K562 (cell line): ENCODE results near the gene MITF. TPM values are rescaled to one million over a fixed set of nuclear protein-coding genes. Genes with fewer than 3 reads are reported as not detected.
A peak's percentile ranks its signal among the peaks of the same experiment; 100 is the strongest.

Experiments used
- ADNP ChIP-seq: fragments of 200-800 bp; sonication (Bioruptor generic); IDR thresholded peaks from 2 replicates; pipeline ENCODE4 v1.6.1; 2016; ENCODE audit warnings: missing genetic modification characterization, missing compliant biosample characterization
- CBFA2T2 ChIP-seq: fragments of 450-650 bp; conservative IDR thresholded peaks from 2 replicates; pipeline ENCODE4 v1.6.1; 2017; ENCODE audit warnings: mild to moderate bottlenecking
- FOXA1 ChIP-seq: fragments of 450-650 bp; IDR thresholded peaks from 2 replicates; pipeline ENCODE4 v1.6.1; 2016; ENCODE audit warnings: mild to moderate bottlenecking, borderline replicate concordance
- FOXK2 ChIP-seq, 2 experiments: fragments of 450-650 bp; IDR thresholded peaks in 1 of 2; conservative IDR thresholded peaks in 1 of 2; 2 replicates each; pipeline ENCODE4 v1.6.1; 2016; ENCODE audit warnings: low read depth in 2 of 2, mild to moderate bottlenecking in 1 of 2
- JUND ChIP-seq, 2 experiments: IDR thresholded peaks; 2 replicates in 1 of 2; 3 replicates in 1 of 2; pipeline ENCODE4 v1.6.1; 2011; ENCODE audit warnings: borderline replicate concordance in 2 of 2, low read depth in 2 of 2, low read length in 2 of 2, improper control_type of control experiment in 1 of 2, missing biosample characterization in 1 of 2, missing genetic modification characterization in 1 of 2, missing genetic modification reagents in 1 of 2
- MEIS2 ChIP-seq: fragments of 450-650 bp; IDR thresholded peaks from 2 replicates; pipeline ENCODE4 v1.6.1; 2014; ENCODE audit warnings: mild to moderate bottlenecking; ENCODE audit not compliant: partially characterized antibody
- SMARCE1 ChIP-seq: fragments of 450-650 bp; IDR thresholded peaks from 2 replicates; pipeline ENCODE4 v1.7.1; 2016; ENCODE audit warnings: mild to moderate bottlenecking
- SOX6 ChIP-seq: fragments of 450-650 bp; IDR thresholded peaks from 2 replicates; pipeline ENCODE4 v1.6.1; 2014; ENCODE audit warnings: mild to moderate bottlenecking
- TFE3 ChIP-seq: fragments of 450-650 bp; formaldehyde crosslinking; IDR thresholded peaks from 2 replicates; pipeline ENCODE4 v1.4.0; 2020; ENCODE audit warnings: mild to moderate bottlenecking, mixed read lengths
- TOE1 ChIP-seq, 2 experiments: fragments of 450-650 bp in 1 of 2; sonication (generic) in 1 of 2; formaldehyde crosslinking in 1 of 2; IDR thresholded peaks; 2 replicates each; pipeline versions ENCODE4 v1.7.1 to v1.8.0; 2016 to 2022; ENCODE audit warnings: borderline replicate concordance in 2 of 2, mild to moderate bottlenecking in 2 of 2, antibody characterized with exemption in 1 of 2, inconsistent platforms in 1 of 2, low read depth in 1 of 2, missing genetic modification reagents in 1 of 2, moderate library complexity in 1 of 2
- ZBTB40 ChIP-seq, 2 experiments: fragments of 450-650 bp in 1 of 2; sonication (generic) in 1 of 2; formaldehyde crosslinking in 1 of 2; IDR thresholded peaks; 2 replicates each; pipeline versions ENCODE4 v1.7.1 to v1.9.0; 2016 to 2022; ENCODE audit warnings: inconsistent platforms in 1 of 2, mild to moderate bottlenecking in 1 of 2, missing genetic modification reagents in 1 of 2
- polyA plus RNA-seq, 8 experiments: library from polyadenylated mRNA; depleted of rRNA in 4 of 8; stranded (reverse) in 5 of 8; unstranded in 3 of 8; fragments of >200 nt; fragmentation: Nextera tagmentation in 2 of 8; fragmentation: Illumina TruSeq in 1 of 8; extraction: Ambion mirVana in 2 of 8; extraction: Trizol in 1 of 8; gene quantifications; 2 replicates each; pipeline versions ENCODE4 v1.2.1 to v1.2.3, GENCODE V29; 2011 to 2014; ENCODE audit warnings: inconsistent platforms in 1 of 8, missing spikeins in 1 of 8
- total RNA-seq, 7 experiments: library from RNA; depleted of rRNA in 6 of 7; stranded (reverse); fragments of >200 nt in 6 of 7; fragmentation: Illumina TruSeq in 2 of 7; extraction: Trizol in 2 of 7; gene quantifications; 2 replicates each; pipeline versions ENCODE4 v1.2.1 to v1.2.3, GENCODE V29; 2011 to 2021; ENCODE audit warnings: low replicate concordance in 1 of 7
- TF ChIP-seq, protein P1 (sequence below), 2 experiments: fragments of 450-650 bp in 1 of 2; sonication (generic) in 1 of 2; formaldehyde crosslinking in 1 of 2; IDR thresholded peaks in 1 of 2; conservative IDR thresholded peaks in 1 of 2; 2 replicates each; pipeline versions ENCODE4 v1.6.1 to v1.8.1; 2016 to 2023; ENCODE audit warnings: mild to moderate bottlenecking in 2 of 2, moderate library complexity in 2 of 2, inconsistent platforms in 1 of 2, missing genetic modification reagents in 1 of 2

The MITF gene
- total and polyA plus RNA-seq, 9 of the 15 experiments (the other 6 are each of a cell fraction or from before 2014, with no cell fraction given) = 5.6 to 14.9 (median 11.1) TPM

GRCh38 chr3:69784954-69785514 is 45.8 kb downstream of the MITF start (continued):
- TF ChIP-seq SOX6 (0 out of 2 replicates have a peak, but pooled peaks have one; percentile 30), TFE3 (CRISPR knock-in tag) (peak; percentile 94), SMARCE1 (peak; percentile 66; the same call in 1 of the 2 replicates), ZBTB40 (IDR thresholded peaks at IDR 0.05) (0 out of 2 replicates have a peak, but pooled peaks have one; percentile 18), ZBTB40 (CRISPR knock-in tag; IDR thresholded peaks at IDR 0.05) (no peak), FOXA1 (no peak), FOXK2 (conservative IDR thresholded peaks at IDR 0.05 in 1 of 2, IDR thresholded peaks at IDR 0.05 in 1 of 2; ENCODE audit: low read depth in 2 of 2) (peak in 1 of 2 experiments; percentile 30; a peak in 1 of 4 replicates), MEIS2 (peak; percentile 48), CBFA2T2 (0 out of 2 replicates have a peak, but pooled peaks have one; percentile 30), ADNP (no peak), TOE1 (IDR thresholded peaks at IDR 0.05; ENCODE audit: borderline replicate concordance) (peak; percentile 81; the same call in 1 of the 2 replicates), TOE1 (CRISPR knock-in tag; IDR thresholded peaks at IDR 0.05; ENCODE audit: borderline replicate concordance, low read depth) (no peak), JUND (IDR thresholded peaks at IDR 0.05; ENCODE audit: borderline replicate concordance, low read depth, low read length) (peak; percentile 55), JUND (tag; IDR thresholded peaks at IDR 0.05; ENCODE audit: borderline replicate concordance, low read depth, low read length) (0 out of 3 replicates have a peak, but pooled peaks have one; percentile 13)
- TF ChIP-seq, protein P1, sequence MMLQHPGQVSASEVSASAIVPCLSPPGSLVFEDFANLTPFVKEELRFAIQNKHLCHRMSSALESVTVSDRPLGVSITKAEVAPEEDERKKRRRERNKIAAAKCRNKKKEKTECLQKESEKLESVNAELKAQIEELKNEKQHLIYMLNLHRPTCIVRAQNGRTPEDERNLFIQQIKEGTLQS (IDR thresholded peaks at IDR 0.05) = 0 out of 2 replicates have a peak, but pooled peaks have one; percentile 29
- TF ChIP-seq, protein P1 (CRISPR knock-in tag; conservative IDR thresholded peaks at IDR 0.05) = no peak
